NCI-H345 (cell line): ENCODE results near the gene PAQR4.

Experiments used
- DNase-seq: peaks from one replicate; lab custom pipeline; 2025; lab: John Stamatoyannopoulos, UW

PAQR4 gene

GRCh38 chr16:3007957-3008689 lies 39.0 kb downstream of the PAQR4 start:
- DNase-seq: no peak

DNA sequence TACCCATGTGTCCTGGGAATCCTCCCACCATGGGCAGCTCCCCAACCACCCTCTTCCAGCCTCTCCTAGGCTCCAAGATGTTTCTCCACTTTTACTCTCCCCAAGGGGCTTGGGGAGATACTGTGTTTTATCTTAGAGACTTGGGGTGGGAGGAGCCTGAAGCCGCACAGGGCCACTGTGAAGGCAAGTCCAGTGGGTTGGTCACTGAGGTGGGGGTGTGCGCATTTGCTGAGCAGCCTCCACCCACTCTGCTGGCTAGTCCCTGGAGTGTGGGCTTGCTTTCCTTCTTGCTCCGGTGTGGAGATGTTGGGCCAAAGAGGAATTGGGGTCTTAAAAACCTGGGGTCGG lies 39.5 kb downstream of the PAQR4 start:
- no peak for DNase-seq

DNA sequence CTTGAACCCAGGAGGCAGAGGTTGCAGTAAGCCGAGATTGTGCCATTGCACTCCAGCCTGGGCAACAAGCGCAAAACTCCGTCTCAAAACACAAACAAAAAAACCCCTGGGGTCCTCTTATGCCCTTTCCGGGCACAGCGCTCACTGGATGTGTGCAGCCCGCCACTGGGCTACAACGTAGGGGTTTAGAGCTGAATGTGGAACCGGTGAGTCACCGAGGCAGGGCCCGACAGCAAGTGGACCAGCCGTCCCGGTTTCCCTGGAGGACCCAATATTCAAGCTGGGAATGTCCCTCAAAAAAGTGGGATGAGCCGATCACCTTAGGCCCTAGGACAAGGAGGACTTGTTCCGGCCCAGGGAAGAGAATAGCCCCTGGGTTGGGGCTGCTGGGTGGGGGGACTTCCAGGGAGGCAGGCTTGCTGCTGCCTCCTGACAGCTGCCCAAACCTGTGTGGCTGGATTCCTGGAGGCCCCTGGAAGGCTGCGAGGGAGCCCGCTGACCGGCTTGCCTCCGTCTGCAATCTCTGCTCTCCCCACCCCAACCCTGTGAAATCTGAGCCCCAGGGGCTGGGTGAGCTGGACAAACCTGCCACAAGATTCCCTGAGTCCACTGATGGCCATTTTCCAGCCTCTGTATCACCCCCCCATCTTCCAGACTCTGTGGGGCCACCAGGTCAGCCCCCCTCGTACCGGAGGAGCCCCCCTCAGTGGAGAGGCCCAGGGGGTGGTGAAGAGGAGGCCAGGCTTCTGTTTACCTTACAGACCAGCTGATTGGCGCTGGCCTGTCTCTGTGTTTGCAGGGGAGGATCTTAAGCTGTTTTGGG lies 40.6 kb downstream of the PAQR4 start:
- DNase-seq: no peak

DNA sequence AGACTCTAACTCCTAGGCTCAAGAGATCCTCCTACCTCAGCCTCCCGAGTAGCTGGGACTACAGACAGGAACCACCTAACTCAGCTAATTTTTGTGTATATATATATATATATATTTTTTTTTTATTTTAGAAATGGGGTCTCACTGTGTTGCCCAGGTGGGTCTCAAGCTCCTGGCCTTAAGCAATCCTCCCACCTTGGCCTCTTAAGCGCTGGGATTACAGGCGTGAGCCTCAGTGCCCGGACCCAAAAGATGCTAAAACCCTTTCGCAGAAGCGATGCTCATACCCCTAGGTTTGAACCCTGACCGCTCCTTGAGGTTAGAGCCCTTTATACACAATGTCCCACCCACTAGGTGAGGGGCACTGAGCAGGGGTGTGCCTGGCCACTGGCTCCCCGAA lies 41.4 kb downstream of the PAQR4 start:
- DNase-seq: no peak

GRCh38 chr16:3012246-3012645 lies 43.1 kb downstream of the PAQR4 start:
- peak; percentile 86 for DNase-seq

GRCh38 chr16:3012828-3013420 lies 43.8 kb downstream of the PAQR4 start, which contains the start of gene CLDN9:
Gene CLDN9, plus strand, starts transcription at chr16:3012923. Its CDS starts 440 bp downstream, at chr16:3013363.
- peak; percentile 96 for DNase-seq

DNA sequence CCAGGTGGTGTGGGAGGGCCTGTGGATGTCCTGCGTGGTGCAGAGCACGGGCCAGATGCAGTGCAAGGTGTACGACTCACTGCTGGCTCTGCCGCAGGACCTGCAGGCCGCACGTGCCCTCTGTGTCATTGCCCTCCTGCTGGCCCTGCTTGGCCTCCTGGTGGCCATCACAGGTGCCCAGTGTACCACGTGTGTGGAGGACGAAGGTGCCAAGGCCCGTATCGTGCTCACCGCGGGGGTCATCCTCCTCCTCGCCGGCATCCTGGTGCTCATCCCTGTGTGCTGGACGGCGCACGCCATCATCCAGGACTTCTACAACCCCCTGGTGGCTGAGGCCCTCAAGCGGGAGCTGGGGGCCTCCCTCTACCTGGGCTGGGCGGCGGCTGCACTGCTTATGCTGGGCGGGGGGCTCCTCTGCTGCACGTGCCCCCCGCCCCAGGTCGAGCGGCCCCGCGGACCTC lies 44.4 kb downstream of the PAQR4 start:
- DNase-seq: no peak

DNA sequence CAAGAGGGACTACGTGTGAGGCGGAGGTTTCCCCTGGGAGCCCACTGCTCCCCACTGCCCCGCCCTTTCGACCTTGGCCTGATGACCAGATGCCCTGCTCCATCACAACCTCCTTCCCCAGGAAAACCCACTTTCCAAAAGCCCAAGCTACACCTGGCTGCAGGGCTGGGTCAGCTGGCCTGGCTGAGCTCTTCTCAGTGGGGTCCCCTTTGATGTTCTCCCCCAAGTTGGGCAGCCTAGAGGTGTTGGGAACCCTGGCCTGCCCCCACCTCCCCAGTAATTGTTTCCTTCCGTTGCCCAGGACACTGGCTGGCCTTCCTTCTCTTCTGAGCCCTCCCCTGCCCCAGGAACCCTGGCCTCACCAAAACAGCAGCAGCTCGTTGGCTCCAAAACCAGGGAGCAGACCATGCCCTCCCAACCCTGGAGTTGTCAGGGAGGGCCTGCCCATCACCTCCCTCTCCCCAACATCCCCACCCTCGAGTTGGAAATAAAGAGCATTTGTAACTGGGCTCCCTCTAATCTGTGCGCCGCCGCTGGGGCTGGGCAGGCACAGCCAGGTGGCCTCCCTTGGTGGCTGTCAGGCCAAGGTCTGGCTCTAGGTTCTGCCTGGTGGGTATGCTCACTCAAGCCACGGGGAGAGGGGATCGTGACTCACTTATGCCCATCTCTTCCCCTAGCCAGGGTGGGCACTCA lies 45.0 kb downstream of the PAQR4 start:
- no peak for DNase-seq

DNA sequence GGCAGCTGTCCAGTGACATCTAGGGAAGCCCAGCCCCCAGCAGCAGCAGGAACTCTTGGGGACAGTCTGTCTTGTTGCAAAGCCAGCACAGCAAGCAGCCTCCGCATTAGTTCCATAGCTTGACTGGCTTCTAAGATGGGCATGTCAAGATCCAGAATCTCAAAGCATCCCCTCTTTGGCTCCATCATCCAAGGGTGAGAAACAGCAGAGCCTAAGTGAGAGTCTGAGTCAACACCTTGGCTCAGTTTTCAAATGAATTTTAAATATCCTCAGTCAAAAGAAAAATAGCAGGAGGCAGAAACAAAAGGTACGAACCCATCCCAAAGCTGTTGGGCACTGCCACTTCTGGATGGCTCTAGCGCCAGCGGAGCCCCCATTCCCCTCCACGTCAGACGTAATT lies 45.8 kb downstream of the PAQR4 start:
- no peak for DNase-seq

DNA sequence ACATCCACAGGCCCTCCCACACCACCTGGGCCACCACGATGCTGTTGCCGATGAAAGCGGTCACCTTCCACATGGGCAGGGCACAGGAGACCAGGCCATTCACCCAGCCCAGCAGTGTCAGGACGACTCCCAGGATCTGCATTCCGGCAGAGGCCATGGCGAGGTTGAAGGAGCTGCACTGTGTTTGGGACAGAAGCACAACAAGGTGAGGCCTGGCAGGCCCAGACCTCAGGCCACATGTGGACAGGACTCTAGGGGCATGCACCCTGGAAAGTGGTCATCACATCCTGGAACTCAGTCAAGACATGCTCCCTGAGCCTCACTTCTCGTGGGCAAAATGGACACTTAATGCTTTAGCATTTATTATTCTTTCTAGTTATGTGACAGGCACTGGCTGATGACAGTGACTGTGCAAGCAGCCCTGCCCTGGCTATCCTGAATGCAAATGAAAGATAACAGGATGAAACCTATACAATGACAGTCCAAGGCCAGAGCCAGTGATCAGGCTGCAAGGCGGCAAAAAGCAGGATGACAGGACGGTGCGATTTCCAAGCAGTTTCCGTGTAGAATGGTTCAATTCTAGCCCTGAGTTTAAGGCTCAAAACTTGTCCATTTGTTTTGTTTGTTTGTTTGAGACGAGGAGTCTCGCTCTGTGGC lies 46.8 kb downstream of the PAQR4 start:
- no peak for DNase-seq

- DNase-seq: no peak
These were observed 48.2 kb downstream of the PAQR4 start for GRCh38 chr16:3017344-3017743.

DNA sequence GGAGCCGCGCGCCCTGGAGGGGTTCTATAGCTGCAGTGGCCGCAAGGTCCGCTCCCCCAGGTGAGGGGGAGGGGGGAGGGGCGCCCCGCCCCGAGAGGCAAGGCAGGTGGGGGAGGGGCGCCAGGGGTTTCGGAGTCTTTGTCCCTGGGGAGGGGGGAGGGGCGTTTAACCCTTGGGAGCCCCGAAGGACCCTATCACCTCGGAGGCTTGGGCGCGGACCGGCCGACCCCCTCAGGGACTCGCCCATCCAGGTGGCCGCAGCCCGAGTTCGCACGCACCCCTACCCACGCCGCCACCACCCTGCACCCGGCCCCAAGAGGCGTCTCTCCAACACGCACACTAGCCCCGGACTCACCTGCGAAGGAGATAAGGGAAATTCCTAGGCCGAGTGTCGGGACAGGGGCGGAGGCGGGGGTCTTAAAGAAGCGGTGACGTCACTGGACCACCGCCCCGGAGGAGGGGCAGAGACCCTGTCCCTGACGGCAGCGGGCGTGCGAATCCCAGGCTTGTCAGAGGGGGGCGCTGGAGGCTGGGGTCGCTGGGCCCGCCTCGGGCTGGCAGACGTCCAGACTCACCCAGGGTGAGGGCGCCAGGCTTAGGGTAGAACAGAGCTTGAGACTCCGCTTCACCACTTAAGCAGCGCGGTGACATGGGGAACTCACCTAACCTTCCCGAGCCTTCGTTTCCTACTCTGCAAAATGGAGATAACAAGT lies 48.8 kb downstream of the PAQR4 start, which contains the start of gene CLDN6:
TSS of gene CLDN6 (minus strand) at position 390 of the 713 bp plus-strand sequence. CDS start 2,162 bp downstream, outside the sequence.
- DNase-seq: peak; percentile 11

DNA sequence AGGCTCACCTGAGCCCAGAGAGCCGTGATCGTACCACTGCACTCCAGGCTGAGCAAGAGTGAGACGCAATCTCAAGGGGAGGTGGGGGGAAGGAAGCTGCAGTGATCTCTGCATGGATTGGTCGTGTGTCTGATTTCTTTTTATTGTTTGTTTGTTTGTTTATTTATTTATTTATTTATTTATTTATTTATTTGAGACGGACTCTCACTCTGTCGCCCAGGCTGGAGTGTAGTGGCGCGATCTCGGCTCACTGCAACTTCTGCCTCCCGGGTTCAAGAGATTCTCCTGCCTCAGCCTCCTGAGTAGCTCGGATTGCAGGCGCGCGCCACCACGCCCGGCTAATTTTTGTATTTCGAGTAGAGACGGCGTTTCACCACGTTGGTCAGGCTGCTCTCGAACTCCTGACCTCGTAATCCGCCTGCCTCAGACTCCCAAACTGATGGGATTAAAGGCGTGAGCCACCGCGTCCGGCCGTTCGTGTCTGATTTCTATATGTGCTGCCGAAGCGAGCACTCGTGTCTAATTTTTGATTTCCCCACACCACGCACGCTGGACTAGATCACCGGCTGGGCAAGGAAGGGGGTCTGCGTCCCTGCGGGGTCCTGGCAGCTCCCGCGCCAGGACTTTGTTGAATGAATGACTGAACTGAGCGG lies 50.6 kb downstream of the PAQR4 start:
- no peak for DNase-seq

DNA sequence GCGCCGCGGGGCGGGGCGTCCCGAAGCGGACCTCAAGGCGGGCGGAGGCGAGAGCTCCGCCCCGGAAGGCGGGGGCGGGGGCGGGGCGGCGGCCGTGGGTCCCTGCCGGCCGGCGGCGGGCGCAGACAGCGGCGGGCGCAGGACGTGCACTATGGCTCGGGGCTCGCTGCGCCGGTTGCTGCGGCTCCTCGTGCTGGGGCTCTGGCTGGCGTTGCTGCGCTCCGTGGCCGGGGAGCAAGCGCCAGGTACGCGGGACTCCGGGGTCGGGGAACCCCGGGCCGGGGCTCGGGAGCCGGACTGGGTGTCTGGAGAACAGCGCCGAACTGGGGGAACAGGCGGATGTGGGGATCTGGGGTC lies 51.1 kb downstream of the PAQR4 start, which contains the start of gene TNFRSF12A:
TSS of gene TNFRSF12A (plus strand) at position 122 of the 357 bp plus-strand sequence. CDS start at position 152, 30 bp downstream.
- DNase-seq: peak; percentile 83

DNA sequence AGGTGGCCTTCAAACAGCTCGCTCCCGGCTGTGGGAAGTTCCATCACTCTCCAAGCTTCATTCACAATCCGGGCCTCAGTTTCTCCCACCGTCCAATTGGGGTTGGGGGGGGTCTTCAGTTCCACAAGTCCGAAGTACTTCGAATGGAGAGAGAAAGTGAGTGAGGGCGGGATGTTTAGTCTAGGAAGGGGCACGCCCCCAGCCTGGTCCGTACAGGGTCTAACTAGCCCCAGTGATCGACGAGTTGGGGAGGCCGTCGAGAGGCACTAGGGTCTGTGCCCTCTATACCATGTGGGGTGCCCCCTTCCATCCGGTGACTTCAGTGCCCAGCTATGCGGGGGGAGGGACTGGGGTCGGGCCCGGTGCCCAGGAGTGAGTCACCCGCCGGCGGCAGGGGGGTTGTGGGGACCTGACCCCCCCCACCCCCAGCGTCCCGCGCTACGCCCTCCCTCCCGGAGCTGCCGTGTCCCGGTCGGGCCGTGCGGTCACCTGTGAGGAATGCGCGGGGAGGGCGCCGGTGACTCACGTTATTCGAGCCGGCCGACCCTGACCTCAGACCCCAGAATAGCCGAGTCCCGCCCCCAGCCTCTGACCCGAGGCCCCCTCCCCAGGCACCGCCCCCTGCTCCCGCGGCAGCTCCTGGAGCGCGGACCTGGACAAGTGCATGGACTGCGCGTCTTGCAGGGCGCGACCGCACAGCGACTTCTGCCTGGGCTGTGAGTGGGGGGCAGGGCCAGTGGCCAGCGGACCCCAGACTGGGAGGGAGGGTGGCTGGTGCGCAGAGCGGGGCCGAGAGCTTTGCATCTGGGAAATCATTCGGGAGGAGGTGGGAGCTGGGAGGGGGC lies 51.7 kb downstream of the PAQR4 start:
- DNase-seq: peak; percentile 68

- peak; percentile 70 for DNase-seq
These were observed 52.5 kb downstream of the PAQR4 start for GRCh38 chr16:3021449-3022207.

- peak; percentile 40 for DNase-seq
These were observed 53.1 kb downstream of the PAQR4 start for GRCh38 chr16:3022208-3022683.

- peak; percentile 43 for DNase-seq
These were observed 53.7 kb downstream of the PAQR4 start for GRCh38 chr16:3022684-3023414.
